ENCODE results near the gene NPR3. TPM values are rescaled to one million over a fixed set of nuclear protein-coding genes. Genes with fewer than 3 reads are reported as not detected.

NPR3 gene
- total RNA-seq, 1 experiment from 2014 or later, result not detected

- no peak overlapping the region for H3K4me2 ChIP-seq (ENCODE audit: insufficient read depth, insufficient read length, low read length)
Measured at GRCh38 chr5:32752411-32752810, 41.3 kb downstream of the NPR3 start.

More at GRCh38 chr5:32752411-32752810, 41.3 kb downstream of the NPR3 start:
- no peak overlapping the region for H3K9ac ChIP-seq (ENCODE audit: extremely low read depth, insufficient read length, low read length)
- H3K14ac ChIP-seq (ENCODE audit: insufficient read depth, low read length), result no peak overlapping the region
- no peak for TF ChIP-seq CTCF (conservative IDR thresholded peaks at IDR 0.05)
- no peaks in the 10 kb centered on the region for H3K27me3 ChIP-seq (ENCODE audit: insufficient read depth, low read length)
- no peak overlapping the region for H3K18ac ChIP-seq (ENCODE audit: insufficient read length, low read depth, low read length)
- no peak overlapping the region for H3K27ac Mint-ChIP-seq
- H3K4me1 ChIP-seq (ENCODE audit: insufficient read depth, low read length), result no peaks in the 10 kb centered on the region
- no peak overlapping the region for H2BK120ac ChIP-seq (ENCODE audit: low read depth, low read length, poor library complexity, severe bottlenecking)
- no peak overlapping the region for H3K56ac ChIP-seq (ENCODE audit: insufficient read length, low read depth, low read length)
- no peak overlapping the region for H2BK5ac ChIP-seq (ENCODE audit: insufficient read length, low read length)
- no peaks in the 10 kb centered on the region for H3K9me3 ChIP-seq (ENCODE audit: control insufficient read depth, low read depth, low read length)
- H2BK20ac ChIP-seq (ENCODE audit: low read depth, low read length, poor library complexity, severe bottlenecking), result no peak overlapping the region
- H4K8ac ChIP-seq (replicated peaks; ENCODE audit: insufficient read length, low read depth, low read length), result no peak overlapping the region
- no peak overlapping the region for H3K23ac ChIP-seq (ENCODE audit: insufficient read length, low read depth, low read length)
- H3K79me2 ChIP-seq (ENCODE audit: insufficient read depth, low read length), result no peaks in the 10 kb centered on the region
- H2AK5ac ChIP-seq (ENCODE audit: insufficient read length, low read length), result no peak overlapping the region
- no peak overlapping the region for H2AFZ ChIP-seq (ENCODE audit: low read length)
- no peak for DNase-seq
- peaks cover 2% of the 10 kb centered on the region; the same call in 1 of the 2 replicates for H3K27me3 Mint-ChIP-seq (ENCODE audit: low read depth)
- H3K4me1 Mint-ChIP-seq, result peaks cover 3 to 4% of the 10 kb centered on the region in 2 experiments; a peak in 1 of 4 replicates
- no peak overlapping the region for H4K5ac ChIP-seq (ENCODE audit: insufficient read length, low read depth, low read length)
- no peak overlapping the region for H2BK15ac ChIP-seq (ENCODE audit: low read depth, low read length)
- no peak overlapping the region for H3K4me3 Mint-ChIP-seq
- no peak overlapping the region for H3T11ph ChIP-seq (ENCODE audit: low read length)
- H3K36me3 Mint-ChIP-seq (ENCODE audit: insufficient read depth in 1 of 3, low read depth in 3 of 3), result no peaks in the 10 kb centered on the region; a peak in 1 of 7 replicates
- H3K9me3 Mint-ChIP-seq, result peaks cover 10 to 11% of the 10 kb centered on the region in 2 experiments; a peak in 3 of 5 replicates
- H2BK12ac ChIP-seq (ENCODE audit: insufficient read length, low read depth, low read length), result no peak overlapping the region
- no peaks in the 10 kb centered on the region for H3K79me1 ChIP-seq (ENCODE audit: insufficient read depth, low read depth, low read length, poor library complexity, severe bottlenecking)
- no peaks in the 10 kb centered on the region for H3K23me2 ChIP-seq (ENCODE audit: insufficient read length, low read depth, low read length, poor library complexity, severe bottlenecking)
- no peak overlapping the region for H4K91ac ChIP-seq (ENCODE audit: insufficient read length, low read depth, low read length)
- WGBS (ENCODE audit: extremely low coverage, insufficient read length, low lambda C conversion rate), result 100% methylated on average over 1 of the region's 4 CpGs
- no peak overlapping the region for H3K27ac ChIP-seq (ENCODE audit: insufficient read length, low read depth, low read length)
- no peaks in the 10 kb centered on the region for H4K20me1 ChIP-seq (ENCODE audit: control insufficient read depth, insufficient read depth, insufficient read length)
- no peak overlapping the region for H3K4ac ChIP-seq (ENCODE audit: low read depth, low read length)

Data from H9 (cell line).